ENCODE measurements around the gene OMP. TPM values are rescaled to one million over a fixed set of nuclear protein-coding genes. Genes with fewer than 3 reads are reported as not detected.

The OMP gene
- total and polyA plus RNA-seq, 2 of the 13 experiments (the other 11 are each of a cell fraction or from before 2014, with no cell fraction given) = not detected

DNA sequence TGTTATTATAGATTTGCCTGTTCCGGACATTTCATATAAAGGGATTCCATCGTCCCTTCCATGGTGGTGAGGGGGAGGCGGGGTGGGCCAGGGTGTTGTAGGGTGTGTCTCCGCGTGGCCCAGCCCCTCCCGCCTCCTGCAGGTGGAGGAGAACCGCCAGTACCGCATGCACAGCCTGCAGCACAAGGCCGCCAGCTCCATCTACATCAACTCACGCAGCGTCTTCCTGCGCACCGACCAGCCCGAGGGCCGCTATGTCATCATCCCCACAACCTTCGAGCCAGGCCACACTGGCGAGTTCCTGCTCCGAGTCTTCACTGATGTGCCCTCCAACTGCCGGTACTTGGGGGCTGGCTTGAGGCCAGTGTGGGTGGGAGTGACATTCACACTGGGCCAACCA, 17.9 kb downstream of the OMP start:
- ChIA-PET POLR2A (no interaction called here), CTCF (ENCODE audit: low intra/inter-chr PET ratio, low total read pairs) (no interaction called here)
- Histone ChIP-seq H3K27ac (ENCODE audit: extremely low read length, insufficient read depth, low read length) (no peak overlapping the region), H3K36me3 (replicated peaks in 1 of 2; ENCODE audit: control insufficient read depth in 1 of 2, insufficient read depth in 2 of 2, low read length in 2 of 2) (no peaks in the 10 kb centered on the region), H3K9me3 (ENCODE audit: low read length) (no peaks in the 10 kb centered on the region), H2AFZ (ENCODE audit: low read length) (no peak overlapping the region), H3K4me3 (replicated peaks in 1 of 3; ENCODE audit: insufficient read depth in 1 of 3, low read depth in 2 of 3, low read length in 3 of 3) (no peak overlapping the region), H3K4me1 (ENCODE audit: insufficient read depth, low read length) (no peaks in the 10 kb centered on the region), H3K4me2 (ENCODE audit: low read depth, low read length) (no peak overlapping the region), H4K20me1 (ENCODE audit: insufficient read depth, low read length) (no peaks in the 10 kb centered on the region), H3K79me2 (ENCODE audit: insufficient read depth, low read length) (no peaks in the 10 kb centered on the region), H3K27me3 (ENCODE audit: control insufficient read depth in 1 of 2, insufficient read depth in 2 of 2, low read length in 2 of 2) (peaks cover 3 to 4% of the 10 kb centered on the region in 2 experiments; a peak in 1 of 5 replicates), H3K9ac (ENCODE audit: insufficient read depth, low read depth, low read length) (no peak overlapping the region)
- ATAC-seq = no peak
- no peak for DNase-seq (ENCODE audit: low spot score)
- WGBS (ENCODE audit: low lambda C conversion rate) = 87% methylated on average over 18 of the region's 19 CpGs
- intact Hi-C loops (cut with micrococcal nuclease; ENCODE audit: unreplicated experiment) (no loop called here), in situ Hi-C loops (cut with HindIII; ENCODE audit: extremely low pct_ligation_motif_present, low pct_unique_long_range_greater_than_20kb) (no loop called here)
- FAIRE-seq = no peak
- no peak for TF ChIP-seq SALL1 (CRISPR knock-in tag; IDR thresholded peaks at IDR 0.05)
- TF ChIP-seq, protein P1, sequence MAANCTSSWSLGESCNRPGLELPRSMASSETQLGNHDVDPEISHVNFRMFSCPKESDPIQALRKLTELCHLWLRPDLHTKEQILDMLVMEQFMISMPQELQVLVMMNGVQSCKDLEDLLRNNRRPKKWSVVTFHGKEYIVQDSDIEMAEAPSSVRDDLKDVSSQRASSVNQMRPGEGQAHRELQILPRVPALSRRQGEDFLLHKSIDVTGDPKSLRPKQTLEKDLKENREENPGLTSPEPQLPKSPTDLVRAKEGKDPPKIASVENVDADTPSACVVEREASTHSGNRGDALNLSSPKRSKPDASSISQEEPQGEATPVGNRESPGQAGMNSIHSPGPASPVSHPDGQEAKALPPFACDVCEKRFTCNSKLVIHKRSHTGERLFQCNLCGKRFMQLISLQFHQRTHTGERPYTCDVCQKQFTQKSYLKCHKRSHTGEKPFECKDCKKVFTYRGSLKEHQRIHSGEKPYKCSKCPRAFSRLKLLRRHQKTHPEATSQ (CRISPR knock-in tag; IDR thresholded peaks at IDR 0.05; ENCODE audit: borderline replicate concordance) = no peak
- TF ChIP-seq, protein P2, sequence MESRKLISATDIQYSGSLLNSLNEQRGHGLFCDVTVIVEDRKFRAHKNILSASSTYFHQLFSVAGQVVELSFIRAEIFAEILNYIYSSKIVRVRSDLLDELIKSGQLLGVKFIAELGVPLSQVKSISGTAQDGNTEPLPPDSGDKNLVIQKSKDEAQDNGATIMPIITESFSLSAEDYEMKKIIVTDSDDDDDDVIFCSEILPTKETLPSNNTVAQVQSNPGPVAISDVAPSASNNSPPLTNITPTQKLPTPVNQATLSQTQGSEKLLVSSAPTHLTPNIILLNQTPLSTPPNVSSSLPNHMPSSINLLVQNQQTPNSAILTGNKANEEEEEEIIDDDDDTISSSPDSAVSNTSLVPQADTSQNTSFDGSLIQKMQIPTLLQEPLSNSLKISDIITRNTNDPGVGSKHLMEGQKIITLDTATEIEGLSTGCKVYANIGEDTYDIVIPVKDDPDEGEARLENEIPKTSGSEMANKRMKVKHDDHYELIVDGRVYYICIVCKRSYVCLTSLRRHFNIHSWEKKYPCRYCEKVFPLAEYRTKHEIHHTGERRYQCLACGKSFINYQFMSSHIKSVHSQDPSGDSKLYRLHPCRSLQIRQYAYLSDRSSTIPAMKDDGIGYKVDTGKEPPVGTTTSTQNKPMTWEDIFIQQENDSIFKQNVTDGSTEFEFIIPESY (CRISPR knock-in tag; IDR thresholded peaks at IDR 0.05) = peak; percentile 27; the same call in 1 of the 2 replicates
- TF ChIP-seq, protein P3, sequence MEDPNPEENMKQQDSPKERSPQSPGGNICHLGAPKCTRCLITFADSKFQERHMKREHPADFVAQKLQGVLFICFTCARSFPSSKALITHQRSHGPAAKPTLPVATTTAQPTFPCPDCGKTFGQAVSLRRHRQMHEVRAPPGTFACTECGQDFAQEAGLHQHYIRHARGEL (CRISPR knock-in tag; IDR thresholded peaks at IDR 0.05) = no peak
- no peak for TF ChIP-seq PHB2 (IDR thresholded peaks at IDR 0.05; ENCODE audit: partially characterized antibody)
- no peak for TF ChIP-seq ZFYVE20 (CRISPR knock-in tag; IDR thresholded peaks at IDR 0.05; ENCODE audit: borderline replicate concordance, low read depth)
- no peak for TF ChIP-seq NFATC3 (CRISPR knock-in tag; IDR thresholded peaks at IDR 0.05)
- no peak for TF ChIP-seq ZNF773 (CRISPR knock-in tag; IDR thresholded peaks at IDR 0.05; ENCODE audit: borderline replicate concordance)
- no TSS peak for BruUV-seq (replicated peaks)

Data from HepG2 (cell line).